H9 (cell line): Measurements from ENCODE around the gene RICTOR. TPM values are rescaled to one million over a fixed set of nuclear protein-coding genes. Genes with fewer than 3 reads are reported as not detected.

Source experiments
- DNase-seq: peaks from one replicate; pipeline ENCODE4 v3.0.0-alpha.2; 2017
- H2AFZ ChIP-seq: one replicate; pipeline ENCODE4 v1.6.1; 2013; ENCODE audit warnings: mild to moderate bottlenecking, low read length, control low read depth, moderate library complexity
- H2AK5ac ChIP-seq: 2 replicates; pipeline ENCODE4 v1.6.1; 2013; ENCODE audit warnings: low read length, control low read depth, mixed read lengths; ENCODE audit not compliant: insufficient read length
- H2BK120ac ChIP-seq: one replicate; pipeline ENCODE4 v1.6.1; 2013; ENCODE audit warnings: low read depth, mild to moderate bottlenecking, low read length, control low read depth, inconsistent platforms; ENCODE audit not compliant: poor library complexity, severe bottlenecking
- H2BK12ac ChIP-seq: 2 replicates; pipeline ENCODE4 v1.6.1; 2013; ENCODE audit warnings: low read length, control low read depth, mixed read lengths, low read depth; ENCODE audit not compliant: insufficient read length
- H2BK15ac ChIP-seq: 2 replicates; pipeline ENCODE4 v1.6.1; 2013; ENCODE audit warnings: low read depth, low read length, control low read depth
- H2BK20ac ChIP-seq: one replicate; pipeline ENCODE4 v1.6.1; 2013; ENCODE audit warnings: low read depth, mild to moderate bottlenecking, low read length, control low read depth, inconsistent platforms; ENCODE audit not compliant: poor library complexity, severe bottlenecking
- H2BK5ac ChIP-seq: 2 replicates; pipeline ENCODE4 v1.6.1; 2013; ENCODE audit warnings: low read length, control low read depth, mixed read lengths; ENCODE audit not compliant: insufficient read length
- H3K14ac ChIP-seq: 2 replicates; pipeline ENCODE4 v1.6.1; 2013; ENCODE audit warnings: low read length, control low read depth; ENCODE audit not compliant: insufficient read depth
- H3K18ac ChIP-seq: 2 replicates; pipeline ENCODE4 v1.6.1; 2013; ENCODE audit warnings: low read depth, mild to moderate bottlenecking, mixed read lengths, low read length, control low read depth; ENCODE audit not compliant: insufficient read length
- H3K23ac ChIP-seq: 2 replicates; pipeline ENCODE4 v1.6.1; 2013; ENCODE audit warnings: low read length, control low read depth, mixed read lengths, low read depth; ENCODE audit not compliant: insufficient read length
- H3K23me2 ChIP-seq: 2 replicates; pipeline ENCODE4 v1.6.1; 2013; ENCODE audit warnings: low read depth, mild to moderate bottlenecking, mixed read lengths, low read length, control low read depth; ENCODE audit not compliant: insufficient read length, poor library complexity, severe bottlenecking
- H3K27ac ChIP-seq: 2 replicates; pipeline ENCODE4 v1.5.1; 2013; ENCODE audit warnings: low read length, control low read depth, mixed read lengths, low read depth; ENCODE audit not compliant: insufficient read length
- H3K27me3 ChIP-seq: 2 replicates; pipeline ENCODE4 v1.6.1; 2013; ENCODE audit warnings: low read length, control low read depth, inconsistent platforms; ENCODE audit not compliant: insufficient read depth
- H3K4ac ChIP-seq: 2 replicates; pipeline ENCODE4 v1.6.1; 2013; ENCODE audit warnings: low read depth, mild to moderate bottlenecking, control low read depth, inconsistent platforms, low read length, moderate library complexity
- H3K4me1 ChIP-seq: 2 replicates; pipeline ENCODE4 v1.6.1; 2013; ENCODE audit warnings: low read length, control low read depth, inconsistent platforms; ENCODE audit not compliant: insufficient read depth
- H3K4me2 ChIP-seq: 2 replicates; pipeline ENCODE4 v1.6.1; 2013; ENCODE audit warnings: low read length, control low read depth, mixed read lengths; ENCODE audit not compliant: insufficient read length, insufficient read depth
- H3K56ac ChIP-seq: 2 replicates; pipeline ENCODE4 v1.6.1; 2013; ENCODE audit warnings: low read depth, mild to moderate bottlenecking, mixed read lengths, low read length, control low read depth; ENCODE audit not compliant: insufficient read length
- H3K79me1 ChIP-seq: 2 replicates; pipeline ENCODE4 v1.6.1; 2013; ENCODE audit warnings: low read depth, mild to moderate bottlenecking, moderate library complexity, low read length, control low read depth, inconsistent platforms; ENCODE audit not compliant: insufficient read depth, poor library complexity, severe bottlenecking
- H3K79me2 ChIP-seq: 2 replicates; pipeline ENCODE4 v1.6.1; 2013; ENCODE audit warnings: low read length, control low read depth, inconsistent platforms; ENCODE audit not compliant: insufficient read depth
- H3K9ac ChIP-seq: 2 replicates; pipeline ENCODE4 v1.6.1; 2013; ENCODE audit warnings: low read length, control low read depth, mixed read lengths; ENCODE audit not compliant: insufficient read length; ENCODE audit errors: extremely low read depth
- H3K9me3 ChIP-seq: one replicate; pipeline ENCODE4 v1.6.1; 2013; ENCODE audit warnings: low read depth, low read length, inconsistent platforms; ENCODE audit not compliant: control insufficient read depth
- H3T11ph ChIP-seq: one replicate; pipeline ENCODE4 v1.6.1; 2013; ENCODE audit warnings: mild to moderate bottlenecking, low read length, control low read depth, inconsistent platforms
- H4K20me1 ChIP-seq: one replicate; pipeline ENCODE4 v1.6.1; 2013; ENCODE audit not compliant: control insufficient read depth, insufficient read length, insufficient read depth
- H4K5ac ChIP-seq: 2 replicates; pipeline ENCODE4 v1.6.1; 2013; ENCODE audit warnings: low read depth, mild to moderate bottlenecking, mixed read lengths, low read length, control low read depth; ENCODE audit not compliant: insufficient read length
- H4K8ac ChIP-seq: replicated peaks from 2 replicates; pipeline ENCODE4 v1.6.1; 2013; ENCODE audit warnings: low read length, control low read depth, mixed read lengths, low read depth; ENCODE audit not compliant: insufficient read length
- H4K91ac ChIP-seq: 2 replicates; pipeline ENCODE4 v1.6.1; 2013; ENCODE audit warnings: low read depth, mild to moderate bottlenecking, moderate library complexity, mixed read lengths, low read length, control low read depth; ENCODE audit not compliant: insufficient read length
- H3K27ac Mint-ChIP-seq, 3 experiments: 2 replicates in 2 of 3; 3 replicates in 1 of 3; pipeline ENCODE4 v1.8.0; 2020 to 2021; ENCODE audit warnings: mixed read lengths in 3 of 3, mild to moderate bottlenecking in 1 of 3, moderate library complexity in 1 of 3
- H3K27me3 Mint-ChIP-seq: 2 replicates; pipeline ENCODE4 v1.8.0; 2021; ENCODE audit warnings: low read depth, mild to moderate bottlenecking, moderate library complexity, mixed read lengths
- H3K36me3 Mint-ChIP-seq, 3 experiments: 2 replicates in 2 of 3; 3 replicates in 1 of 3; pipeline ENCODE4 v1.8.0; 2020 to 2021; ENCODE audit warnings: low read depth in 3 of 3, mixed read lengths in 3 of 3; ENCODE audit not compliant: insufficient read depth in 1 of 3
- H3K4me1 Mint-ChIP-seq, 2 experiments: 2 replicates each; pipeline ENCODE4 v1.8.0; 2020; ENCODE audit warnings: mixed read lengths in 2 of 2
- H3K4me3 Mint-ChIP-seq, 2 experiments: 2 replicates in 1 of 2; 3 replicates in 1 of 2; pipeline ENCODE4 v1.8.0; 2020 to 2021; ENCODE audit warnings: mild to moderate bottlenecking in 2 of 2, mixed read lengths in 2 of 2, moderate library complexity in 1 of 2
- H3K9me3 Mint-ChIP-seq, 2 experiments: 2 replicates in 1 of 2; 3 replicates in 1 of 2; pipeline ENCODE4 v1.8.0; 2020; ENCODE audit warnings: mild to moderate bottlenecking in 2 of 2, mixed read lengths in 2 of 2, moderate library complexity in 1 of 2
- CTCF ChIP-seq: fragments of 200-600 bp; sonication (generic); conservative IDR thresholded peaks from 3 replicates; pipeline ENCODE4 v1.8.0; 2021; ENCODE audit warnings: antibody characterized with exemption, mild to moderate bottlenecking
- WGBS: extraction: QIAGEN DNeasy Blood & Tissue Kit; methylation state at CpG from one replicate; pipeline ENCODE4 v1.1.7; 2013; ENCODE audit warnings: missing lambda C conversion rate, low lambda C conversion rate, mixed read lengths; ENCODE audit not compliant: insufficient read length; ENCODE audit errors: extremely low coverage; 5-methylcytosine and 5-hydroxymethylcytosine counted together
- total RNA-seq: library from RNA; stranded (reverse); gene quantifications from 2 replicates; pipeline ENCODE4 v1.2.1, GENCODE V29; 2021

The RICTOR gene
- total RNA-seq, 1 experiment from 2014 or later, result 20.9 TPM

- Mint-ChIP-seq H3K27ac (no peak overlapping the region), H3K9me3 (no peaks in the 10 kb centered on the region), H3K4me3 (no peak overlapping the region), H3K4me1 (peaks cover 3 to 8% of the 10 kb centered on the region in 2 experiments), H3K36me3 (peaks cover 0 to 1% (median 0%) of the 10 kb centered on the region in 3 experiments; a peak in 1 of 7 replicates), H3K27me3 (no peaks in the 10 kb centered on the region)
- Histone ChIP-seq H3K79me1 (no peaks in the 10 kb centered on the region), H3T11ph (no peak overlapping the region), H4K5ac (no peak overlapping the region), H3K27me3 (no peaks in the 10 kb centered on the region), H2BK12ac (no peak overlapping the region), H3K23me2 (no peaks in the 10 kb centered on the region), H2AK5ac (no peak overlapping the region), H2AFZ (no peak overlapping the region), H3K4ac (no peak overlapping the region), H2BK20ac (no peak overlapping the region), H3K56ac (no peak overlapping the region), H3K4me2 (no peak overlapping the region), H3K79me2 (no peaks in the 10 kb centered on the region; the same call in 1 of the 2 replicates), H3K23ac (no peak overlapping the region), H3K4me1 (no peaks in the 10 kb centered on the region), H3K18ac (no peak overlapping the region), H3K27ac (no peak overlapping the region), H2BK15ac (no peak overlapping the region), H2BK5ac (no peak overlapping the region), H4K20me1 (no peaks in the 10 kb centered on the region), H4K8ac (no peak overlapping the region), H3K9ac (no peak overlapping the region), H3K9me3 (no peaks in the 10 kb centered on the region), H2BK120ac (no peak overlapping the region), H3K14ac (no peak overlapping the region), H4K91ac (no peak overlapping the region)
- no CpG with 5 or more reads among the region's 5 CpGs for WGBS
- TF ChIP-seq CTCF, result no peak
- no peak for DNase-seq
Measured at GRCh38 chr5:39055768-39056398, 18.3 kb downstream of the RICTOR start.
